HG03565 (cell line): Measurements from ENCODE around the gene NOC2L.
"Not testable (repeated sequence)": the region's sequence is repeated elsewhere in the genome, so short reads cannot be mapped to it uniquely, and the experiment has no call there.

ENCODE experiments used
- ATAC-seq: cut with Tn5 transposase; IDR thresholded peaks from one replicate; pipeline ENCODE4 v1.9.1; 2021; ENCODE audit warnings: mild to moderate bottlenecking, moderate library complexity; ENCODE audit not compliant: unreplicated experiment

The NOC2L gene

GRCh38 chr1:963746-964525 lies 4.9 kb upstream of the NOC2L start:
- no peak for ATAC-seq

- no peak for ATAC-seq
These were observed 4.2 kb upstream of the NOC2L start for GRCh38 chr1:963301-963651.

- ATAC-seq = no peak
These were observed 3.6 kb upstream of the NOC2L start for GRCh38 chr1:962381-963300.

- no peak for ATAC-seq
These were observed 2.1 kb upstream of the NOC2L start for GRCh38 chr1:961132-961669.

- ATAC-seq = no peak
These were observed 1.5 kb upstream of the NOC2L start, which contains the start of gene KLHL17 for GRCh38 chr1:960363-961131. TSS of gene KLHL17 (plus strand) at chr1:960584. CDS start at chr1:960694, 110 bp downstream.

GRCh38 chr1:959731-960362 lies 791 bp upstream of the NOC2L start:
- ATAC-seq = no peak

GRCh38 chr1:956636-957035 lies 2.4 kb downstream of the NOC2L start:
- ATAC-seq = no peak

GRCh38 chr1:955474-955873 lies 3.6 kb downstream of the NOC2L start:
- no peak for ATAC-seq

GRCh38 chr1:954927-955326 lies 4.1 kb downstream of the NOC2L start:
- no peak for ATAC-seq

GRCh38 chr1:953524-954320 lies 5.3 kb downstream of the NOC2L start:
- ATAC-seq = no peak

- no peak for ATAC-seq
These were observed 6.5 kb downstream of the NOC2L start for GRCh38 chr1:952603-953002.

GRCh38 chr1:952201-952600 lies 6.9 kb downstream of the NOC2L start:
- ATAC-seq = no peak

GRCh38 chr1:951364-951763 lies 7.7 kb downstream of the NOC2L start:
- ATAC-seq = no peak

- no peak for ATAC-seq
These were observed 8.2 kb downstream of the NOC2L start for GRCh38 chr1:950881-951280.

- no peak for ATAC-seq
These were observed 8.8 kb downstream of the NOC2L start for GRCh38 chr1:950268-950667.

- ATAC-seq = no peak
These were observed 11.1 kb downstream of the NOC2L start for GRCh38 chr1:947958-948357.

- ATAC-seq = not testable (repeated sequence)
These were observed 12.2 kb downstream of the NOC2L start for GRCh38 chr1:946811-947210.

GRCh38 chr1:945688-946556 lies 13.1 kb downstream of the NOC2L start:
- ATAC-seq = no peak
